HepG2 (cell line): ENCODE measurements around the gene PEX5. TPM values are rescaled to one million over a fixed set of nuclear protein-coding genes. Genes with fewer than 3 reads are reported as not detected.

Experiments used
- ATAC-seq: fragments of 200-7000 bp; cut with Tn5 transposase; 3 replicates; pipeline ENCODE4 v1.9.1; 2020; ENCODE audit warnings: mild to moderate bottlenecking, moderate library complexity
- BruUV-seq: library from RNA; stranded (reverse); fragments of 400-500 nt; replicated peaks from 2 replicates; lab custom pipeline; 2021; lab: Mats Ljungman, UMichigan
- CTCF ChIA-PET: fragments of 300-600 bp; formaldehyde crosslinking; extraction: SDS; loops from one replicate; lab custom pipeline; 2021; ENCODE audit warnings: low total read pairs, inconsistent platforms, low intra/inter-chr PET ratio; lab: Yijun Ruan, JAX
- POLR2A ChIA-PET: fragments of 350-600 bp; sonication (Branson Sonifier 250); formaldehyde crosslinking; loops from one replicate; lab custom pipeline; 2020; ENCODE audit warnings: antibody characterized with exemption, inconsistent platforms; lab: Yijun Ruan, JAX
- DNase-seq: peaks from one replicate; pipeline ENCODE4 v3.0.0-alpha.2; 2015; ENCODE audit warnings: low spot score
- FAIRE-seq: peaks from 3 replicates; lab custom pipeline; 2011; peaks lifted over from hg19 to GRCh38; lab: Jason Lieb, UNC
- H2AFZ ChIP-seq: one replicate; pipeline ENCODE4 v1.6.1; 2011; ENCODE audit warnings: low read length, inconsistent platforms
- H3K27ac ChIP-seq: fragments of 300-600 bp; 3 replicates; pipeline ENCODE4 v1.8.0; 2011; ENCODE audit warnings: mixed run types, mild to moderate bottlenecking, mixed read lengths, low read length, inconsistent platforms; ENCODE audit not compliant: insufficient read depth; ENCODE audit errors: extremely low read length
- H3K27me3 ChIP-seq, 2 experiments: fragments of 200-600 bp in 1 of 2; 2 replicates in 1 of 2; 3 replicates in 1 of 2; pipeline versions ENCODE4 v1.6.0 to v1.8.0; 2011; ENCODE audit warnings: low read length in 2 of 2, mild to moderate bottlenecking in 2 of 2, moderate library complexity in 2 of 2, inconsistent platforms in 1 of 2; ENCODE audit not compliant: insufficient read depth in 2 of 2, control insufficient read depth in 1 of 2
- H3K36me3 ChIP-seq, 2 experiments: fragments of 200-600 bp in 1 of 2; replicated peaks in 1 of 2; 2 replicates in 1 of 2; 3 replicates in 1 of 2; pipeline versions ENCODE4 v1.5.1 to v1.8.0; 2011; ENCODE audit warnings: low read length in 2 of 2, inconsistent platforms in 1 of 2; ENCODE audit not compliant: insufficient read depth in 2 of 2, control insufficient read depth in 1 of 2
- H3K4me1 ChIP-seq: 2 replicates; pipeline ENCODE4 v1.5.1; 2012; ENCODE audit warnings: low read length, inconsistent platforms; ENCODE audit not compliant: insufficient read depth
- H3K4me2 ChIP-seq: 2 replicates; pipeline ENCODE4 v1.6.0; 2011; ENCODE audit warnings: low read depth, low read length, inconsistent platforms
- H3K4me3 ChIP-seq, 3 experiments: fragments of 200-600 bp in 1 of 3; sonication (generic), shearing (Covaris generic) in 1 of 3; replicated peaks in 1 of 3; 2 replicates each; pipeline ENCODE4 v1.5.1; 2011 to 2016; ENCODE audit warnings: low read length in 3 of 3, inconsistent platforms in 2 of 3, low read depth in 2 of 3, mild to moderate bottlenecking in 2 of 3, control low read depth in 1 of 3, mixed read lengths in 1 of 3; ENCODE audit not compliant: insufficient read depth in 1 of 3
- H3K79me2 ChIP-seq: one replicate; pipeline ENCODE4 v1.6.1; 2011; ENCODE audit warnings: low read length, inconsistent platforms; ENCODE audit not compliant: insufficient read depth
- H3K9ac ChIP-seq: 2 replicates; pipeline ENCODE4 v1.6.0; 2011; ENCODE audit warnings: mild to moderate bottlenecking, low read depth, low read length, inconsistent platforms; ENCODE audit not compliant: insufficient read depth
- H3K9me3 ChIP-seq: 2 replicates; pipeline ENCODE4 v1.5.1; 2012; ENCODE audit warnings: mild to moderate bottlenecking, low read length
- H4K20me1 ChIP-seq: 2 replicates; pipeline ENCODE4 v1.6.0; 2011; ENCODE audit warnings: inconsistent platforms, mild to moderate bottlenecking, low read length, moderate library complexity; ENCODE audit not compliant: insufficient read depth
- BHLHE40 ChIP-seq: IDR thresholded peaks from 2 replicates; pipeline ENCODE4 v1.6.1; 2011; ENCODE audit warnings: low read length, improper control_type of control experiment
- CEBPG ChIP-seq: IDR thresholded peaks from 2 replicates; pipeline ENCODE4 v1.6.1; 2016
- HOXA7 ChIP-seq: sonication (generic); formaldehyde crosslinking; IDR thresholded peaks from 2 replicates; pipeline ENCODE4 v1.8.1; 2022; ENCODE audit warnings: mild to moderate bottlenecking, missing genetic modification reagents, moderate library complexity
- MBNL3 ChIP-seq: fragments of 250-450 bp; sonication (Bioruptor Pico); conservative IDR thresholded peaks from 2 replicates; pipeline ENCODE4 v1.8.0; 2022; ENCODE audit warnings: mild to moderate bottlenecking, inconsistent platforms
- MEIS1 ChIP-seq: sonication (generic); formaldehyde crosslinking; IDR thresholded peaks from 2 replicates; pipeline ENCODE4 v1.9.0; 2021; ENCODE audit warnings: mild to moderate bottlenecking, missing genetic modification reagents, moderate library complexity, borderline replicate concordance
- SRSF9 ChIP-seq: fragments of 200-400 bp; formaldehyde crosslinking; IDR thresholded peaks from 2 replicates; pipeline ENCODE4 v1.6.1; 2018; ENCODE audit warnings: borderline replicate concordance, mild to moderate bottlenecking, low read depth, low read length; ENCODE audit not compliant: insufficient read depth, poor library complexity, severe bottlenecking
- WGBS: methylation state at CpG from one replicate; pipeline ENCODE4 v1.1.6; 2017; ENCODE audit warnings: low lambda C conversion rate; 5-methylcytosine and 5-hydroxymethylcytosine counted together
- in situ Hi-C: cut with HindIII; loops from 2 replicates; pipeline ENCODE4 v1.10.0; 2017; ENCODE audit warnings: low pct_unique_long_range_greater_than_20kb; ENCODE audit not compliant: extremely low pct_ligation_motif_present
- intact Hi-C: fragments of 100-400 bp; cut with micrococcal nuclease; formaldehyde crosslinking; loops from one replicate; pipeline ENCODE4 v1.10.0; 2022; ENCODE audit not compliant: unreplicated experiment
- polyA plus RNA-seq, 8 experiments: library from polyadenylated mRNA; depleted of rRNA in 3 of 8; stranded (reverse) in 7 of 8; unstranded in 1 of 8; fragments of >200 nt; fragmentation: Illumina TruSeq in 4 of 8; extraction: Trizol in 4 of 8; gene quantifications; 2 replicates each; pipeline versions ENCODE4 v1.2.1 to v1.2.3, GENCODE V29; 2011 to 2016; ENCODE audit warnings: low read depth in 4 of 8, missing spikeins in 1 of 8, mixed read lengths in 1 of 8; ENCODE audit not compliant: insufficient read depth in 1 of 8
- total RNA-seq, 5 experiments: library from RNA; depleted of rRNA; stranded (reverse); fragments of >200 nt; fragmentation: Illumina TruSeq; extraction: Trizol; gene quantifications; 2 replicates each; pipeline ENCODE4 v1.2.3, GENCODE V29; 2016; ENCODE audit warnings: low read depth in 1 of 5
- TF ChIP-seq, protein P1 (sequence below): IDR thresholded peaks from 2 replicates; pipeline ENCODE4 v1.6.1; 2016; ENCODE audit warnings: low read depth, missing genetic modification reagents, missing compliant biosample characterization

PEX5 gene
- total and polyA plus RNA-seq, 2 of the 13 experiments (the other 11 are each of a cell fraction or from before 2014, with no cell fraction given), result 16.4 to 29.0 TPM

DNA sequence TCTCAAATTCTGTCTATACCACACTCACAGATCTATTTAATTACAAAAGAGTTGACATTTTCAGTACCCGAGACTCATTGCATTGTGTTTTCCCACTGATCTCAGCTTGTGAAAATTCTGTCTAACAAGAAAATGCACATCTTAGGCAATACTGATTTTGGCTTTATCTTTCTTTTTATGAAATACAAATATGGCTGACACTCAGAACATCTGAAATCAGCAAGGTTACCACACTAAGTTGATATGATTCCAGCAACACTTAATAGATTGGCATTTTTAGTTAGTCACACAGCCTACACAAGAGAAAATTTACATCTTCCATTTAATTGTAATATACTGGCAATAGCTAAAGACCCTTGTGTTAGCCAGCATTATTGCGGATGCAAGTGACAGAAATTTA lies 40.3 kb downstream of the PEX5 start:
- BruUV-seq, result no TSS peak
- Histone ChIP-seq H3K27me3 (no peaks in the 10 kb centered on the region; a peak in 1 of 5 replicates), H3K4me2 (no peak overlapping the region), H3K4me3 (no peak overlapping the region), H2AFZ (no peak overlapping the region), H3K4me1 (no peaks in the 10 kb centered on the region), H3K9me3 (no peaks in the 10 kb centered on the region), H3K9ac (no peak overlapping the region), H4K20me1 (no peaks in the 10 kb centered on the region), H3K27ac (no peak overlapping the region), H3K36me3 (no peaks in the 10 kb centered on the region), H3K79me2 (no peaks in the 10 kb centered on the region)
- TF ChIP-seq MBNL3 (CRISPR knock-in tag) (no peak), BHLHE40 (no peak), CEBPG (CRISPR knock-in tag) (no peak), HOXA7 (no peak), MEIS1 (no peak), SRSF9 (no peak)
- TF ChIP-seq, protein P1, sequence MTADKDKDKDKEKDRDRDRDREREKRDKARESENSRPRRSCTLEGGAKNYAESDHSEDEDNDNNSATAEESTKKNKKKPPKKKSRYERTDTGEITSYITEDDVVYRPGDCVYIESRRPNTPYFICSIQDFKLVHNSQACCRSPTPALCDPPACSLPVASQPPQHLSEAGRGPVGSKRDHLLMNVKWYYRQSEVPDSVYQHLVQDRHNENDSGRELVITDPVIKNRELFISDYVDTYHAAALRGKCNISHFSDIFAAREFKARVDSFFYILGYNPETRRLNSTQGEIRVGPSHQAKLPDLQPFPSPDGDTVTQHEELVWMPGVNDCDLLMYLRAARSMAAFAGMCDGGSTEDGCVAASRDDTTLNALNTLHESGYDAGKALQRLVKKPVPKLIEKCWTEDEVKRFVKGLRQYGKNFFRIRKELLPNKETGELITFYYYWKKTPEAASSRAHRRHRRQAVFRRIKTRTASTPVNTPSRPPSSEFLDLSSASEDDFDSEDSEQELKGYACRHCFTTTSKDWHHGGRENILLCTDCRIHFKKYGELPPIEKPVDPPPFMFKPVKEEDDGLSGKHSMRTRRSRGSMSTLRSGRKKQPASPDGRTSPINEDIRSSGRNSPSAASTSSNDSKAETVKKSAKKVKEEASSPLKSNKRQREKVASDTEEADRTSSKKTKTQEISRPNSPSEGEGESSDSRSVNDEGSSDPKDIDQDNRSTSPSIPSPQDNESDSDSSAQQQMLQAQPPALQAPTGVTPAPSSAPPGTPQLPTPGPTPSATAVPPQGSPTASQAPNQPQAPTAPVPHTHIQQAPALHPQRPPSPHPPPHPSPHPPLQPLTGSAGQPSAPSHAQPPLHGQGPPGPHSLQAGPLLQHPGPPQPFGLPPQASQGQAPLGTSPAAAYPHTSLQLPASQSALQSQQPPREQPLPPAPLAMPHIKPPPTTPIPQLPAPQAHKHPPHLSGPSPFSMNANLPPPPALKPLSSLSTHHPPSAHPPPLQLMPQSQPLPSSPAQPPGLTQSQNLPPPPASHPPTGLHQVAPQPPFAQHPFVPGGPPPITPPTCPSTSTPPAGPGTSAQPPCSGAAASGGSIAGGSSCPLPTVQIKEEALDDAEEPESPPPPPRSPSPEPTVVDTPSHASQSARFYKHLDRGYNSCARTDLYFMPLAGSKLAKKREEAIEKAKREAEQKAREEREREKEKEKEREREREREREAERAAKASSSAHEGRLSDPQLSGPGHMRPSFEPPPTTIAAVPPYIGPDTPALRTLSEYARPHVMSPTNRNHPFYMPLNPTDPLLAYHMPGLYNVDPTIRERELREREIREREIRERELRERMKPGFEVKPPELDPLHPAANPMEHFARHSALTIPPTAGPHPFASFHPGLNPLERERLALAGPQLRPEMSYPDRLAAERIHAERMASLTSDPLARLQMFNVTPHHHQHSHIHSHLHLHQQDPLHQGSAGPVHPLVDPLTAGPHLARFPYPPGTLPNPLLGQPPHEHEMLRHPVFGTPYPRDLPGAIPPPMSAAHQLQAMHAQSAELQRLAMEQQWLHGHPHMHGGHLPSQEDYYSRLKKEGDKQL (CRISPR knock-in tag), result no peak
- DNase-seq, result no peak
- POLR2A ChIA-PET, result no interaction called here
- no peak for ATAC-seq
- in situ Hi-C loops, result loop anchor here (10.0 kb wide), 2 partner anchors 145 to 405 kb away; no protein-coding TSS in a partner anchor
- 4% methylated on average over 2 of the region's 2 CpGs for WGBS
- CTCF ChIA-PET, result no interaction called here
- intact Hi-C loops, result no loop called here
- FAIRE-seq, result no peak
